HepG2 (cell line): ENCODE measurements around the gene DNAJB2. TPM values are rescaled to one million over a fixed set of nuclear protein-coding genes. Genes with fewer than 3 reads are reported as not detected.

Experiments
- AHDC1 ChIP-seq: sonication (generic); formaldehyde crosslinking; IDR thresholded peaks from 2 replicates; pipeline ENCODE4 v1.5.1; 2020; ENCODE audit warnings: mild to moderate bottlenecking, missing genetic modification reagents, borderline replicate concordance
- DPF2 ChIP-seq: sonication (generic); formaldehyde crosslinking; IDR thresholded peaks from 2 replicates; pipeline ENCODE4 v1.4.0; 2020; ENCODE audit warnings: mild to moderate bottlenecking, low read depth, missing genetic modification reagents, borderline replicate concordance
- GTF3A ChIP-seq: sonication (generic); formaldehyde crosslinking; conservative IDR thresholded peaks from 2 replicates; pipeline ENCODE4 v1.4.0; 2020; ENCODE audit warnings: mild to moderate bottlenecking, missing genetic modification reagents
- HCFC1 ChIP-seq: fragments of 150-350 bp; IDR thresholded peaks from 2 replicates; pipeline ENCODE4 v1.6.1; 2014; ENCODE audit warnings: low read depth, low read length
- HHEX ChIP-seq: IDR thresholded peaks from 2 replicates; pipeline ENCODE4 v1.6.1; 2016; ENCODE audit warnings: control low read depth
- HMG20A ChIP-seq: IDR thresholded peaks from 2 replicates; pipeline ENCODE4 v1.6.1; 2016; ENCODE audit warnings: borderline replicate concordance
- IRF1 ChIP-seq: sonication (generic); formaldehyde crosslinking; IDR thresholded peaks from 2 replicates; pipeline ENCODE4 v1.4.0; 2020; ENCODE audit warnings: low read depth, mild to moderate bottlenecking, missing genetic modification reagents
- POLR2AphosphoS2 ChIP-seq: IDR thresholded peaks from 2 replicates; pipeline ENCODE4 v1.6.1; 2011; ENCODE audit warnings: low read depth, low read length, improper control_type of control experiment
- PRDM10 ChIP-seq: sonication (generic); formaldehyde crosslinking; IDR thresholded peaks from 2 replicates; pipeline ENCODE4 v1.4.0; 2020; ENCODE audit warnings: low read depth, missing genetic modification reagents
- U2AF1 ChIP-seq: fragments of 200-400 bp; formaldehyde crosslinking; optimal IDR thresholded peaks from 2 replicates; pipeline ENCODE3; 2017; ENCODE audit warnings: mild to moderate bottlenecking, low read depth, low read length
- ZBTB43 ChIP-seq: sonication (generic); formaldehyde crosslinking; conservative IDR thresholded peaks from 2 replicates; pipeline ENCODE4 v1.4.0; 2020; ENCODE audit warnings: missing genetic modification reagents
- ZBTB44 ChIP-seq: sonication (generic); formaldehyde crosslinking; IDR thresholded peaks from 2 replicates; pipeline ENCODE4 v1.4.0; 2020; ENCODE audit warnings: missing genetic modification reagents
- ZNF589 ChIP-seq: sonication (generic); formaldehyde crosslinking; conservative IDR thresholded peaks from 2 replicates; pipeline ENCODE4 v1.8.0; 2022; ENCODE audit warnings: mild to moderate bottlenecking, moderate library complexity, missing genetic modification reagents
- ZNF614 ChIP-seq: IDR thresholded peaks from 2 replicates; pipeline ENCODE4 v1.6.1; 2018; ENCODE audit warnings: missing biosample characterization, missing genetic modification reagents, inconsistent platforms, borderline replicate concordance
- ZNF790 ChIP-seq: sonication (generic); formaldehyde crosslinking; IDR thresholded peaks from 2 replicates; pipeline ENCODE4 v1.8.0; 2022; ENCODE audit warnings: missing genetic modification reagents, mild to moderate bottlenecking, borderline replicate concordance
- polyA plus RNA-seq, 8 experiments: library from polyadenylated mRNA; depleted of rRNA in 3 of 8; stranded (reverse) in 7 of 8; unstranded in 1 of 8; fragments of >200 nt; fragmentation: Illumina TruSeq in 4 of 8; extraction: Trizol in 4 of 8; gene quantifications; 2 replicates each; pipeline versions ENCODE4 v1.2.1 to v1.2.3, GENCODE V29; 2011 to 2016; ENCODE audit warnings: low read depth in 4 of 8, missing spikeins in 1 of 8, mixed read lengths in 1 of 8; ENCODE audit not compliant: insufficient read depth in 1 of 8
- total RNA-seq, 5 experiments: library from RNA; depleted of rRNA; stranded (reverse); fragments of >200 nt; fragmentation: Illumina TruSeq; extraction: Trizol; gene quantifications; 2 replicates each; pipeline ENCODE4 v1.2.3, GENCODE V29; 2016; ENCODE audit warnings: low read depth in 1 of 5

The DNAJB2 gene
- total and polyA plus RNA-seq, 2 of the 13 experiments (the other 11 are each of a cell fraction or from before 2014, with no cell fraction given): 21.3 to 31.1 TPM

GRCh38 chr2:219249203-219249980, 29.8 kb upstream of the DNAJB2 start (continued):
- no peak for TF ChIP-seq ZBTB44 (CRISPR knock-in tag)
- TF ChIP-seq ZNF790: no peak
- TF ChIP-seq HHEX (CRISPR knock-in tag): no peak
- TF ChIP-seq GTF3A (CRISPR knock-in tag): no peak
- no peak for TF ChIP-seq HCFC1
- peak; percentile 68; the same call in 1 of the 2 replicates for TF ChIP-seq DPF2 (CRISPR knock-in tag)
- peak; percentile 59; the same call in 1 of the 2 replicates for TF ChIP-seq AHDC1 (CRISPR knock-in tag)
- TF ChIP-seq HMG20A (CRISPR knock-in tag): peak; percentile 38; the same call in 1 of the 2 replicates
- TF ChIP-seq PRDM10: peak; percentile 52; the same call in 1 of the 2 replicates
- TF ChIP-seq POLR2AphosphoS2: no peak
- no peak for TF ChIP-seq U2AF1
- TF ChIP-seq ZBTB43: no peak; the same call in 1 of the 2 replicates
- peak; percentile 94 for TF ChIP-seq ZNF614 (CRISPR knock-in tag)
- no peak for TF ChIP-seq IRF1 (CRISPR knock-in tag)
- no peak for TF ChIP-seq ZNF589 (CRISPR knock-in tag)
